Fibroblast of villous mesenchyme (primary cell): ENCODE measurements around the gene SUSD3. TPM values are rescaled to one million over a fixed set of nuclear protein-coding genes. Genes with fewer than 3 reads are reported as not detected.

ENCODE experiments used
- DNase-seq: peaks from one replicate; pipeline ENCODE4 v3.0.0-alpha.2; 2010; ENCODE audit warnings: low read depth
- H3K4me3 ChIP-seq: 2 replicates; pipeline ENCODE4 v1.5.1; 2011; ENCODE audit warnings: low read depth, mild to moderate bottlenecking, low read length
- CTCF ChIP-seq: IDR thresholded peaks from 2 replicates; pipeline ENCODE4 v1.5.1; 2012; ENCODE audit warnings: low read depth, mild to moderate bottlenecking, low read length; ENCODE audit not compliant: insufficient read depth
- total RNA-seq: library from RNA; depleted of rRNA; stranded (reverse); fragments of >200 nt; gene quantifications from 2 replicates; pipeline ENCODE4 v1.2.3, GENCODE V29; 2012

SUSD3 gene
- total RNA-seq, 1 donor, result 12.1 TPM

- no peak for DNase-seq
- no peak overlapping the region for H3K4me3 ChIP-seq
- TF ChIP-seq CTCF, result no peak
Observed at GRCh38 chr9:93052791-93053540, 5.5 kb upstream of the SUSD3 start.

- no peak for TF ChIP-seq CTCF
Observed at GRCh38 chr9:93053781-93054331, 4.6 kb upstream of the SUSD3 start.

DNA sequence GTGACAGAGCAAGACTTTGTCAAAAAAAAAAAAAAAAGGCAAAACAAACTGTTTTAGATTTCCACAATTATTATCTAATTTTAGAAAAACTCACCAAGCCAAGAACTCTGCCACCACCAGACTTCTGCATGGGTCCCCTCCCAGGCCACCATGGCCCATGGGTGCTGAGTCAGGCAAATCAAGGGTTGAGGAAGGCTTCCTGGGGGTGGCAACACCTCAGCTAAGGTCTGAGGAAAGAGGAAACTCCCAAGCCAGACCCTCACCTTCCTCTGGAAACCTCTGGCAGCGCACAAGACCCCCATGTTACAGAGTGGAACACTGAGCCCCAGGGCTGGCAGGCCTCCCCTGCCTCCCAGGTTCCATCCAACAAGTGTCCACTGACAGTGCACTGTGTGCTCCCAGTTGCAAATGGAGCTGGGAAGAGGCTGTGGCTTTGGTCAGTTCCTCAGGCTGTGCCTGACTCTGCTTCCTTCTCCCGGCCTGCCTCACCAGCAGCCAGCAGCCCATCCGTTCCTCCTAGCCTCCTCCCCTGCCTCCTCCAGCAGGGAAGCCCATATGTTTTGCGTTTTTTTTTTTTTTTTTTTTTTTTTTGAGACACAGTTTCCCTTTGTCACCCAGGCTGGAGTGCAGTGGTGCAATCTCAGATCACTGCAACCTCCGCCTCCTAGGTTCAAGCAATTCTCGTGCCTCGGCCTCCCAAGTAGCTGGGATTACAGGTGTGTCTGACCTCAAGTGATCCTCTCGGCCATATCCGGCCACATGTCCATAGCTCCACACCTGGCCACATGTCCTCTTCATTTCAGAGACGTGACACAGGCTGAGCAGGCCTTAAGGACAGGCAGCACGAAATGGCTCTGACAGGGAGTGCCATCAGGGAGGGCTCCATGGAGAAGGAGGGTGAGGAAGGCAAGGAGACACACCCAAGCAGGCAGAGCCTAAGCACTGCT, 3.5 kb upstream of the SUSD3 start:
- no peak overlapping the region for H3K4me3 ChIP-seq
- DNase-seq, result no peak
- no peak for TF ChIP-seq CTCF

More at GRCh38 chr9:93053781-93054331, 4.6 kb upstream of the SUSD3 start:
- no peak overlapping the region for H3K4me3 ChIP-seq
- DNase-seq, result no peak

GRCh38 chr9:93057042-93057702, 1.3 kb upstream of the SUSD3 start:
- no peak for DNase-seq

GRCh38 chr9:93057703-93058354, 672 bp upstream of the SUSD3 start:
- no peak for DNase-seq
- no peak overlapping the region for H3K4me3 ChIP-seq
- TF ChIP-seq CTCF, result no peak

More at GRCh38 chr9:93057042-93057702, 1.3 kb upstream of the SUSD3 start:
- H3K4me3 ChIP-seq, result no peak overlapping the region
- TF ChIP-seq CTCF, result no peak
